H1 (cell line): ENCODE measurements around the gene TMEM52B.

ENCODE experiments used
- CHD1 ChIP-seq: IDR thresholded peaks from 2 replicates; pipeline ENCODE4 v1.6.1; 2012; ENCODE audit warnings: low read depth, low read length, improper control_type of control experiment
- CREB1 ChIP-seq: IDR thresholded peaks from 2 replicates; pipeline ENCODE4 v1.6.1; 2012; ENCODE audit warnings: inconsistent platforms
- CTCF ChIP-seq, 3 experiments: IDR thresholded peaks; 1 replicate in 2 of 3; 2 replicates in 1 of 3; pipeline versions ENCODE4 v1.5.1 to v1.6.1; 2011; ENCODE audit warnings: low read length in 3 of 3, mild to moderate bottlenecking in 3 of 3, inconsistent platforms in 2 of 3, low read depth in 1 of 3, moderate library complexity in 1 of 3; ENCODE audit not compliant: insufficient read depth in 1 of 3; ENCODE audit errors: control extremely low read depth in 1 of 3
- EZH2 ChIP-seq: fragments of 200-600 bp; sonication (generic); IDR thresholded peaks from 2 replicates; pipeline ENCODE4 v1.7.1; 2012; ENCODE audit warnings: low read depth, mild to moderate bottlenecking, moderate library complexity, low read length, inconsistent platforms; ENCODE audit not compliant: severe bottlenecking
- HDAC6 ChIP-seq: IDR thresholded peaks from one replicate; pipeline ENCODE4 v1.7.1; 2012; ENCODE audit warnings: low read depth, mild to moderate bottlenecking, inconsistent platforms, low read length, moderate library complexity
- JUN ChIP-seq: IDR thresholded peaks from 2 replicates; pipeline ENCODE4 v1.6.1; 2011; ENCODE audit warnings: low read depth, mild to moderate bottlenecking, improper control_type of control experiment, low read length
- POLR2A ChIP-seq, 2 experiments: IDR thresholded peaks; 1 replicate in 1 of 2; 2 replicates in 1 of 2; pipeline ENCODE4 v1.6.1; 2011; ENCODE audit warnings: low read depth in 2 of 2, low read length in 2 of 2, mild to moderate bottlenecking in 2 of 2; ENCODE audit errors: control extremely low read depth in 1 of 2
- POLR2AphosphoS5 ChIP-seq: IDR thresholded peaks from 2 replicates; pipeline ENCODE4 v1.6.1; 2011; ENCODE audit warnings: low read depth, low read length
- RAD21 ChIP-seq, 2 experiments: IDR thresholded peaks in 1 of 2; conservative IDR thresholded peaks in 1 of 2; 2 replicates each; pipeline ENCODE4 v1.6.1; 2011; ENCODE audit warnings: low read depth in 2 of 2, low read length in 2 of 2, improper control_type of control experiment in 1 of 2, inconsistent platforms in 1 of 2, mild to moderate bottlenecking in 1 of 2, moderate library complexity in 1 of 2
- RFX5 ChIP-seq: IDR thresholded peaks from 2 replicates; pipeline ENCODE4 v1.6.1; 2011; ENCODE audit warnings: low read depth, low read length, improper control_type of control experiment, borderline replicate concordance
- SIRT6 ChIP-seq: IDR thresholded peaks from one replicate; pipeline ENCODE4 v1.7.1; 2012; ENCODE audit warnings: low read length, inconsistent platforms
- TAF1 ChIP-seq: IDR thresholded peaks from 2 replicates; pipeline ENCODE4 v1.6.1; 2011; ENCODE audit warnings: mild to moderate bottlenecking, low read depth, low read length
- TCF12 ChIP-seq: IDR thresholded peaks from 2 replicates; pipeline ENCODE4 v1.6.1; 2011; ENCODE audit warnings: low read depth, mild to moderate bottlenecking, low read length
- TEAD4 ChIP-seq: IDR thresholded peaks from 2 replicates; pipeline ENCODE4 v1.6.1; 2012; ENCODE audit warnings: low read depth, low read length, inconsistent platforms, mixed read lengths

GRCh38 chr12:10131111-10131690 lies 47.6 kb upstream of the TMEM52B start:
- TF ChIP-seq EZH2 (no peak), POLR2A (IDR thresholded peaks at IDR 0.05; ENCODE audit: control extremely low read depth in 1 of 2, low read depth in 2 of 2, low read length in 2 of 2) (no peak), CHD1 (no peak), POLR2AphosphoS5 (no peak), CTCF (IDR thresholded peaks at IDR 0.05; ENCODE audit: control extremely low read depth in 1 of 3, insufficient read depth in 1 of 3, low read depth in 1 of 3, low read length in 3 of 3) (no peak), TAF1 (no peak), RFX5 (no peak), TEAD4 (no peak), RAD21 (IDR thresholded peaks at IDR 0.05 in 1 of 2, conservative IDR thresholded peaks at IDR 0.05 in 1 of 2; ENCODE audit: low read depth in 2 of 2, low read length in 2 of 2) (no peak), CREB1 (no peak), HDAC6 (no peak), JUN (no peak), SIRT6 (no peak), TCF12 (no peak)
